Caco-2 (cell line): ENCODE data around the gene TMEM59L. TPM values are rescaled to one million over a fixed set of nuclear protein-coding genes. Genes with fewer than 3 reads are reported as not detected.
A peak's percentile ranks its signal among the peaks of the same experiment; 100 is the strongest.

Experiments used
- BruUV-seq: library from RNA; stranded (reverse); fragments of 400-500 nt; replicated peaks from 2 replicates; lab custom pipeline; 2021; lab: Mats Ljungman, UMichigan
- CTCF ChIA-PET: fragments of 300-600 bp; sonication (Branson Sonifier 250); formaldehyde crosslinking; loops from one replicate; lab custom pipeline; 2022; ENCODE audit warnings: antibody characterized with exemption; lab: Charles Lee
- POLR2A ChIA-PET: fragments of 300-600 bp; sonication (Branson Sonifier 250); formaldehyde crosslinking; loops from one replicate; lab custom pipeline; 2022; ENCODE audit warnings: antibody characterized with exemption; lab: Charles Lee
- DNase-seq, 2 experiments: peaks; one replicate each; pipeline versions ENCODE4 v3.0.0 to v3.0.0-alpha.2; 2020 to 2022
- H3K27me3 ChIP-seq: replicated peaks from 2 replicates; pipeline ENCODE4 v1.6.0; 2011; ENCODE audit warnings: low read length; ENCODE audit not compliant: control insufficient read depth, insufficient read depth
- H3K36me3 ChIP-seq: 2 replicates; pipeline ENCODE4 v1.5.1; 2011; ENCODE audit warnings: low read length; ENCODE audit not compliant: control insufficient read depth, insufficient read depth
- H3K4me1 ChIP-seq: fragments of 250-450 bp; sonication (Bioruptor Pico); 2 replicates; pipeline ENCODE4 v1.5.1; 2020; ENCODE audit warnings: mild to moderate bottlenecking
- H3K4me3 ChIP-seq: 2 replicates; pipeline ENCODE4 v1.5.1; 2011; ENCODE audit warnings: low read depth, mild to moderate bottlenecking, control low read depth, low read length
- H3K9me3 ChIP-seq: fragments of 250-450 bp; sonication (Bioruptor Pico); 2 replicates; pipeline ENCODE4 v1.5.1; 2020; ENCODE audit warnings: mild to moderate bottlenecking, moderate library complexity
- H3K27ac Mint-ChIP-seq: one replicate; pipeline ENCODE4 v1.8.0; 2022; ENCODE audit warnings: mixed read lengths; ENCODE audit not compliant: unreplicated experiment
- H3K27me3 Mint-ChIP-seq: one replicate; pipeline ENCODE4 v1.8.0; 2022; ENCODE audit warnings: mixed read lengths; ENCODE audit not compliant: insufficient read depth, unreplicated experiment
- H3K36me3 Mint-ChIP-seq: one replicate; pipeline ENCODE4 v1.8.0; 2022; ENCODE audit warnings: mild to moderate bottlenecking, mixed read lengths; ENCODE audit not compliant: insufficient read depth, unreplicated experiment
- H3K4me1 Mint-ChIP-seq: one replicate; pipeline ENCODE4 v1.8.0; 2022; ENCODE audit warnings: low read depth, mixed read lengths; ENCODE audit not compliant: unreplicated experiment
- H3K4me3 Mint-ChIP-seq: one replicate; pipeline ENCODE4 v1.8.0; 2022; ENCODE audit warnings: mild to moderate bottlenecking, moderate library complexity, mixed read lengths; ENCODE audit not compliant: unreplicated experiment
- H3K9me3 Mint-ChIP-seq: one replicate; pipeline ENCODE4 v1.8.0; 2022; ENCODE audit warnings: mixed read lengths; ENCODE audit not compliant: unreplicated experiment
- intact Hi-C: fragments of 100-400 bp; cut with micrococcal nuclease; formaldehyde crosslinking; loops from one replicate; pipeline ENCODE4 v1.10.0; 2022; ENCODE audit not compliant: unreplicated experiment
- total RNA-seq: library from RNA; stranded (reverse); gene quantifications from 2 replicates; pipeline ENCODE4 v1.2.3, GENCODE V29; 2022
- TF ChIP-seq, protein P1 (sequence below), 2 experiments: fragments of 200-600 bp in 1 of 2; IDR thresholded peaks; 1 replicate in 1 of 2; 2 replicates in 1 of 2; pipeline versions ENCODE4 v1.5.1 to v1.8.0; 2011 to 2022; ENCODE audit warnings: antibody characterized with exemption in 1 of 2, control low read depth in 1 of 2, inconsistent platforms in 1 of 2, low read depth in 1 of 2, low read length in 1 of 2, mild to moderate bottlenecking in 1 of 2, moderate library complexity in 1 of 2; ENCODE audit not compliant: insufficient read depth in 1 of 2, severe bottlenecking in 1 of 2, unreplicated experiment in 1 of 2

Gene TMEM59L
- total RNA-seq, 1 experiment from 2014 or later = 0.25 TPM

DNA sequence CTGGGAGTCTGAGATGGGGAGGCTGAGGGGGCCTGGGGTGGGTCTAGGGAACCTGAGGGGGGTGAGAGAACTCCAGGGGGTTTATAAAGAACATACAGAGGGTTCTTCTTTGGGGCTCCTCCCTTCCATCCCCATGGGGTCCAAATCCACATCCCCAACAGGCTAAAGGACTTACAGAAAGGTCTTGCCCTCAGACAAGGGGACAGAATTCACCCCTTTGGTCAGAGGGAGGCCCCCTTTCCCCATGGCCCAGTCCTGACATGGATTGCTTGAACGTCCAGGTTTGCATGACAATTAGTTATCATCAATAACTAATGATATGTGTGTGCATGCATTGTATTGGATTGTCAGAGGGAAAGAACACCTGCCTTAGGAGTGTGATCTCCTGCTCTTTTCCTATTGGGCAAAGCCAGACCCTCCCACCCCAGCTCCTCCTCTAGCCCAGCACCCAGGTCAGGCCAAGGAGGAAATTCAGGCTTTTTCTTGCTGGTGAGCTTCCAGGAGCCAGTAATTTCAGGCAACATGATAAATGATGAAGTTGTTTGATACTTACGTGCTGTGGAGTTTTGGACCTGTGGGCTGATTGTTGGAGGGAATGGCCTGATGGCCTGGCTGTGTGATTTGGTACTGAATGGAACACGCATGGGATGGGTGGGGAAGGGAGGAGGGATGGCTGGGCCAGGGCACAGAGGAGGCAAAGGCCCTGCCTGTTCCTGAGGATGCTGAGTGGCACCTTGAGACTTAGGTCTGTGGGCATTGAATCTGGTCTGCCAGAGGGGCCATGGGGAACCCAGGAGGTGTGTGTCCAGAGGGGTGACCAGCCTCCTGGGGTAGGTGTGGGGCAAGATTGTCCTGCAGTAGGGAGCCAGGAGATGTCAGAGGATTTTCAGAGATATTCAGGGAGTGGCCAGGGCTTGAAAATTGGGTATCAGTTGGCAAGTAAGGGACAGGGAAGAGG is 25.3 kb downstream of the TMEM59L start:
- H3K9me3 Mint-ChIP-seq = no peaks in the 10 kb centered on the region
- ChIA-PET CTCF (no interaction called here), POLR2A (interaction anchor here (0.6 kb wide), 1 partner anchor 44 kb away, joined by 10 read pairs; no protein-coding TSS in a partner anchor)
- peak in 1 of 2 experiments; percentile 31 for DNase-seq
- BruUV-seq = no TSS peak
- H3K27me3 Mint-ChIP-seq = peaks cover 6% of the 10 kb centered on the region
- Histone ChIP-seq H3K4me1 (peaks cover 15% of the 10 kb centered on the region), H3K4me3 (peak overlapping the region; percentile 98), H3K27me3 (no peaks in the 10 kb centered on the region), H3K9me3 (no peaks in the 10 kb centered on the region), H3K36me3 (no peaks in the 10 kb centered on the region)
- peaks cover 9% of the 10 kb centered on the region for H3K36me3 Mint-ChIP-seq
- H3K4me1 Mint-ChIP-seq = peaks cover 15% of the 10 kb centered on the region
- H3K4me3 Mint-ChIP-seq = peak overlapping the region; percentile 76
- intact Hi-C loops = loop anchor here (2.0 kb wide), 1 partner anchor 49 kb away; the partner anchor contains the start of gene REX1BD
- no peak overlapping the region for H3K27ac Mint-ChIP-seq
- TF ChIP-seq, protein P1, sequence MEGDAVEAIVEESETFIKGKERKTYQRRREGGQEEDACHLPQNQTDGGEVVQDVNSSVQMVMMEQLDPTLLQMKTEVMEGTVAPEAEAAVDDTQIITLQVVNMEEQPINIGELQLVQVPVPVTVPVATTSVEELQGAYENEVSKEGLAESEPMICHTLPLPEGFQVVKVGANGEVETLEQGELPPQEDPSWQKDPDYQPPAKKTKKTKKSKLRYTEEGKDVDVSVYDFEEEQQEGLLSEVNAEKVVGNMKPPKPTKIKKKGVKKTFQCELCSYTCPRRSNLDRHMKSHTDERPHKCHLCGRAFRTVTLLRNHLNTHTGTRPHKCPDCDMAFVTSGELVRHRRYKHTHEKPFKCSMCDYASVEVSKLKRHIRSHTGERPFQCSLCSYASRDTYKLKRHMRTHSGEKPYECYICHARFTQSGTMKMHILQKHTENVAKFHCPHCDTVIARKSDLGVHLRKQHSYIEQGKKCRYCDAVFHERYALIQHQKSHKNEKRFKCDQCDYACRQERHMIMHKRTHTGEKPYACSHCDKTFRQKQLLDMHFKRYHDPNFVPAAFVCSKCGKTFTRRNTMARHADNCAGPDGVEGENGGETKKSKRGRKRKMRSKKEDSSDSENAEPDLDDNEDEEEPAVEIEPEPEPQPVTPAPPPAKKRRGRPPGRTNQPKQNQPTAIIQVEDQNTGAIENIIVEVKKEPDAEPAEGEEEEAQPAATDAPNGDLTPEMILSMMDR (IDR thresholded peaks at IDR 0.05; ENCODE audit: insufficient read depth in 1 of 2, low read depth in 1 of 2, low read length in 1 of 2, severe bottlenecking in 1 of 2, unreplicated experiment in 1 of 2) = no peak

DNA sequence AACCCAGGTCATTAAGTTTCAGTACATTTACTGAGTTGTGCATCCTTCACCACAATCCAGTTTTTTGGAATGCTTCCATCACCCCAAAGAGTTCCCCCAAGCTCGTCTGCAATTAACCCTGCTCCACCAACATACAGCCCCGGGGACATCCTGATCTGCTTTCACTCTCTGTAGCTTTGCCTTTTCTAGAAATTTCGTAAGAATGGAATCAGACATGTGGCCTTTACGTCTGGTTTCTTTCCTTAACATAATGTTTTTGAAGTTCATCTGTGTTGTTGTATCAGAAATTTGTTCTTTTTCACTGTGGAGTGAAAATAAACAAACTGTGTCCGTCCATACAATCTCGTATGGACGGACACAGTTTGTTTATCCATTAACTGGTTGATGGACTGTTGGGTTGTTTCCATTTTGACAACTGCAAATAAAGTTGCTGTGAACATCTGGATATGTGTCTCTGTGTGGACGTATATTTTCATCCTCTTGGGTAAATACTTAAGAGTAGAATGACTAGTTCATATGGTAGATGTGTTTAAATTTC is 27.1 kb downstream of the TMEM59L start:
- Histone ChIP-seq H3K27me3 (no peaks in the 10 kb centered on the region), H3K36me3 (no peaks in the 10 kb centered on the region), H3K4me1 (peaks cover 15% of the 10 kb centered on the region), H3K9me3 (no peaks in the 10 kb centered on the region), H3K4me3 (no peak overlapping the region)
- intact Hi-C loops = no loop called here
- TF ChIP-seq, protein P1 (IDR thresholded peaks at IDR 0.05; ENCODE audit: insufficient read depth in 1 of 2, low read depth in 1 of 2, low read length in 1 of 2, severe bottlenecking in 1 of 2, unreplicated experiment in 1 of 2) = no peak
- Mint-ChIP-seq H3K27me3 (peaks cover 1% of the 10 kb centered on the region), H3K27ac (no peak overlapping the region), H3K9me3 (no peaks in the 10 kb centered on the region), H3K36me3 (peaks cover 9% of the 10 kb centered on the region), H3K4me3 (no peak overlapping the region), H3K4me1 (peaks cover 12% of the 10 kb centered on the region)
- CTCF ChIA-PET = interaction anchor here (0.5 to 0.7 kb wide), 2 partner anchors 21 to 189 kb away, joined by 3 read pairs; no protein-coding TSS in a partner anchor
- POLR2A ChIA-PET = no interaction called here
- DNase-seq = no peak
- no TSS peak for BruUV-seq

DNA sequence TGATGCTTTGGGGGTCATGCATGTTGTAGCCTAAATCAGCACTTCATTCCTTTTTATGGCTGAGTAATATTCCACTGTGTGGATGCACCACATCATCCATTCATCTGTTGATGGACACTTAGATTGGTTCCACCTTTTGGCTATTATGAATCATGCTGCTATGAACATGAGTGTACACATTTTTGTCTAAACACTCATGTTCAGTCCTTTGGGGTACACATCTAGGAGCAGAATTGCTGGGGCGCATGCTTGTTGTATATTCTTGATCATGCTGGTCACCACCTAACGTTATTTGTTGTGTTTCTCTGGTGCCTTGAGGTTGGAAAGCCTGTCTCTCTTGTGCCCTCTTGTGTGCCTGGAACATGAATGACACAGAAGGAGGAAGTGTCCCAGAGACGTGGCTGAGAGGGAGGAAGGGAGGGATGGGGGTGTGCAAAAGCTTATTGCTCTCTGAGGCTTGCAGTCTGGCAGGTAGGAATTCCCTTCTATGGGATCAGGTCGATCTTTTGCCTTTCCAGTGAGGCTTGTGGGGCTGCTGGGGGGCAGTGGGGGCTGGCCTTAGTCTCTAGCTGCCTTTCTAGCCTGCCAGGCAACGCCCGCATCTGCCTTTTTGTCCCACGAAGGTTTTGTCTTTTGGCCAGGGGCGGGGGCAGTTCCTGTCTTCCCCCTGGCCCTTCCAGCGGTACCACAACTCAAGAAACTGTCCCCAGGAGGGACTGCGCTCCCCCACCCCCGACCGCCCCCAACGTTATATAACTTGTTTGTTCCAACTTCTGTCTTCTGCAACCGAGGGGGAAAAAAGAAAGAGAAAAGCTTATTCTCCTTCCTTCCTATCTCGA is 31.7 kb downstream of the TMEM59L start:
- Mint-ChIP-seq H3K27me3 (no peaks in the 10 kb centered on the region), H3K4me3 (no peak overlapping the region), H3K9me3 (no peaks in the 10 kb centered on the region), H3K27ac (no peak overlapping the region), H3K4me1 (no peaks in the 10 kb centered on the region), H3K36me3 (no peaks in the 10 kb centered on the region)
- Histone ChIP-seq H3K4me1 (no peaks in the 10 kb centered on the region), H3K4me3 (no peak overlapping the region), H3K36me3 (no peaks in the 10 kb centered on the region), H3K9me3 (no peaks in the 10 kb centered on the region), H3K27me3 (no peaks in the 10 kb centered on the region)
- CTCF ChIA-PET = no interaction called here
- no TSS peak for BruUV-seq
- intact Hi-C loops = no loop called here
- TF ChIP-seq, protein P1 (IDR thresholded peaks at IDR 0.05; ENCODE audit: insufficient read depth in 1 of 2, low read depth in 1 of 2, low read length in 1 of 2, severe bottlenecking in 1 of 2, unreplicated experiment in 1 of 2) = peak in 1 of 2 experiments; percentile 13
- POLR2A ChIA-PET = no interaction called here
- DNase-seq = no peak
